ENCODE results near the gene SLC9A5.

- no peak for TF ChIP-seq CTCF (IDR thresholded peaks at IDR 0.05; ENCODE audit: low read length)
- TF ChIP-seq EZH2 (IDR thresholded peaks at IDR 0.05; ENCODE audit: borderline replicate concordance, low read length), result no peak
Observed at GRCh38 chr16:67281536-67282446, 33.0 kb downstream of the SLC9A5 start.
